Caco-2 (cell line): ENCODE results near the gene PSMA8. TPM values are rescaled to one million over a fixed set of nuclear protein-coding genes. Genes with fewer than 3 reads are reported as not detected.

Source experiments
- BruUV-seq: library from RNA; stranded (reverse); fragments of 400-500 nt; replicated peaks from 2 replicates; lab custom pipeline; 2021; lab: Mats Ljungman, UMichigan
- CTCF ChIA-PET: fragments of 300-600 bp; sonication (Branson Sonifier 250); formaldehyde crosslinking; loops from one replicate; lab custom pipeline; 2022; ENCODE audit warnings: antibody characterized with exemption; lab: Charles Lee
- POLR2A ChIA-PET: fragments of 300-600 bp; sonication (Branson Sonifier 250); formaldehyde crosslinking; loops from one replicate; lab custom pipeline; 2022; ENCODE audit warnings: antibody characterized with exemption; lab: Charles Lee
- DNase-seq, 2 experiments: peaks; one replicate each; pipeline versions ENCODE4 v3.0.0 to v3.0.0-alpha.2; 2020 to 2022
- H3K27me3 ChIP-seq: replicated peaks from 2 replicates; pipeline ENCODE4 v1.6.0; 2011; ENCODE audit warnings: low read length; ENCODE audit not compliant: control insufficient read depth, insufficient read depth
- H3K36me3 ChIP-seq: 2 replicates; pipeline ENCODE4 v1.5.1; 2011; ENCODE audit warnings: low read length; ENCODE audit not compliant: control insufficient read depth, insufficient read depth
- H3K4me1 ChIP-seq: fragments of 250-450 bp; sonication (Bioruptor Pico); 2 replicates; pipeline ENCODE4 v1.5.1; 2020; ENCODE audit warnings: mild to moderate bottlenecking
- H3K4me3 ChIP-seq: 2 replicates; pipeline ENCODE4 v1.5.1; 2011; ENCODE audit warnings: low read depth, mild to moderate bottlenecking, control low read depth, low read length
- H3K9me3 ChIP-seq: fragments of 250-450 bp; sonication (Bioruptor Pico); 2 replicates; pipeline ENCODE4 v1.5.1; 2020; ENCODE audit warnings: mild to moderate bottlenecking, moderate library complexity
- H3K27ac Mint-ChIP-seq: one replicate; pipeline ENCODE4 v1.8.0; 2022; ENCODE audit warnings: mixed read lengths; ENCODE audit not compliant: unreplicated experiment
- H3K27me3 Mint-ChIP-seq: one replicate; pipeline ENCODE4 v1.8.0; 2022; ENCODE audit warnings: mixed read lengths; ENCODE audit not compliant: insufficient read depth, unreplicated experiment
- H3K36me3 Mint-ChIP-seq: one replicate; pipeline ENCODE4 v1.8.0; 2022; ENCODE audit warnings: mild to moderate bottlenecking, mixed read lengths; ENCODE audit not compliant: insufficient read depth, unreplicated experiment
- H3K4me1 Mint-ChIP-seq: one replicate; pipeline ENCODE4 v1.8.0; 2022; ENCODE audit warnings: low read depth, mixed read lengths; ENCODE audit not compliant: unreplicated experiment
- H3K4me3 Mint-ChIP-seq: one replicate; pipeline ENCODE4 v1.8.0; 2022; ENCODE audit warnings: mild to moderate bottlenecking, moderate library complexity, mixed read lengths; ENCODE audit not compliant: unreplicated experiment
- H3K9me3 Mint-ChIP-seq: one replicate; pipeline ENCODE4 v1.8.0; 2022; ENCODE audit warnings: mixed read lengths; ENCODE audit not compliant: unreplicated experiment
- CTCF ChIP-seq, 2 experiments: fragments of 200-600 bp in 1 of 2; IDR thresholded peaks; 1 replicate in 1 of 2; 2 replicates in 1 of 2; pipeline versions ENCODE4 v1.5.1 to v1.8.0; 2011 to 2022; ENCODE audit warnings: antibody characterized with exemption in 1 of 2, control low read depth in 1 of 2, inconsistent platforms in 1 of 2, low read depth in 1 of 2, low read length in 1 of 2, mild to moderate bottlenecking in 1 of 2, moderate library complexity in 1 of 2; ENCODE audit not compliant: insufficient read depth in 1 of 2, severe bottlenecking in 1 of 2, unreplicated experiment in 1 of 2
- intact Hi-C: fragments of 100-400 bp; cut with micrococcal nuclease; formaldehyde crosslinking; loops from one replicate; pipeline ENCODE4 v1.10.0; 2022; ENCODE audit not compliant: unreplicated experiment
- total RNA-seq: library from RNA; stranded (reverse); gene quantifications from 2 replicates; pipeline ENCODE4 v1.2.3, GENCODE V29; 2022

PSMA8 gene
- total RNA-seq, 1 experiment from 2014 or later: not detected

- Histone ChIP-seq H3K36me3 (no peaks in the 10 kb centered on the region), H3K9me3 (no peaks in the 10 kb centered on the region), H3K27me3 (no peaks in the 10 kb centered on the region), H3K4me3 (no peak overlapping the region), H3K4me1 (no peaks in the 10 kb centered on the region)
- no TSS peak for BruUV-seq
- no peak overlapping the region for H3K27ac Mint-ChIP-seq
- ChIA-PET POLR2A (no interaction called here), CTCF (no interaction called here)
- no peaks in the 10 kb centered on the region for H3K9me3 Mint-ChIP-seq
- no peak overlapping the region for H3K4me3 Mint-ChIP-seq
- peaks cover 6% of the 10 kb centered on the region for H3K27me3 Mint-ChIP-seq
- intact Hi-C loops: no loop called here
- DNase-seq: no peak
- TF ChIP-seq CTCF (IDR thresholded peaks at IDR 0.05; ENCODE audit: insufficient read depth in 1 of 2, low read depth in 1 of 2, low read length in 1 of 2, severe bottlenecking in 1 of 2, unreplicated experiment in 1 of 2): no peak
- H3K36me3 Mint-ChIP-seq: no peaks in the 10 kb centered on the region
- H3K4me1 Mint-ChIP-seq: no peaks in the 10 kb centered on the region
Observed at GRCh38 chr18:26134107-26134506, 438 bp downstream of the PSMA8 start.

- H3K27ac Mint-ChIP-seq: no peak overlapping the region
- no peaks in the 10 kb centered on the region for H3K36me3 ChIP-seq
- DNase-seq: no peak
- POLR2A ChIA-PET: no interaction called here
- H3K4me3 Mint-ChIP-seq: no peak overlapping the region
- CTCF ChIA-PET: no interaction called here
- no peak overlapping the region for H3K4me3 ChIP-seq
- H3K27me3 Mint-ChIP-seq: peaks cover 6% of the 10 kb centered on the region
- no peaks in the 10 kb centered on the region for H3K9me3 ChIP-seq
- no peaks in the 10 kb centered on the region for H3K9me3 Mint-ChIP-seq
- intact Hi-C loops: no loop called here
- no peaks in the 10 kb centered on the region for H3K4me1 Mint-ChIP-seq
- H3K36me3 Mint-ChIP-seq: no peaks in the 10 kb centered on the region
- no peak for TF ChIP-seq CTCF (IDR thresholded peaks at IDR 0.05; ENCODE audit: insufficient read depth in 1 of 2, low read depth in 1 of 2, low read length in 1 of 2, severe bottlenecking in 1 of 2, unreplicated experiment in 1 of 2)
- no TSS peak for BruUV-seq
- H3K4me1 ChIP-seq: no peaks in the 10 kb centered on the region
- H3K27me3 ChIP-seq: no peaks in the 10 kb centered on the region
Observed at GRCh38 chr18:26135548-26135947, 1.9 kb downstream of the PSMA8 start.

- BruUV-seq: no TSS peak
- no peak overlapping the region for H3K4me3 Mint-ChIP-seq
- H3K4me1 Mint-ChIP-seq: no peaks in the 10 kb centered on the region
- no peaks in the 10 kb centered on the region for H3K27me3 Mint-ChIP-seq
- H3K27ac Mint-ChIP-seq: no peak overlapping the region
- H3K4me1 ChIP-seq: no peaks in the 10 kb centered on the region
- no peaks in the 10 kb centered on the region for H3K27me3 ChIP-seq
- no peaks in the 10 kb centered on the region for H3K9me3 ChIP-seq
- ChIA-PET POLR2A (no interaction called here), CTCF (no interaction called here)
- intact Hi-C loops: no loop called here
- H3K36me3 ChIP-seq: no peaks in the 10 kb centered on the region
- TF ChIP-seq CTCF (IDR thresholded peaks at IDR 0.05; ENCODE audit: insufficient read depth in 1 of 2, low read depth in 1 of 2, low read length in 1 of 2, severe bottlenecking in 1 of 2, unreplicated experiment in 1 of 2): no peak
- no peak overlapping the region for H3K4me3 ChIP-seq
- no peaks in the 10 kb centered on the region for H3K36me3 Mint-ChIP-seq
- no peak for DNase-seq
- H3K9me3 Mint-ChIP-seq: no peaks in the 10 kb centered on the region
Observed at GRCh38 chr18:26157326-26157725, 23.7 kb downstream of the PSMA8 start.
